GM12874 (cell line): ENCODE measurements around the gene GNA14.

Source experiments
- TF ChIP-seq, protein P1 (sequence below): IDR thresholded peaks from 2 replicates; pipeline ENCODE4 v1.5.1; 2011; ENCODE audit warnings: low read depth, mild to moderate bottlenecking, control low read depth, low read length, moderate library complexity; ENCODE audit not compliant: insufficient read depth

Gene GNA14

DNA sequence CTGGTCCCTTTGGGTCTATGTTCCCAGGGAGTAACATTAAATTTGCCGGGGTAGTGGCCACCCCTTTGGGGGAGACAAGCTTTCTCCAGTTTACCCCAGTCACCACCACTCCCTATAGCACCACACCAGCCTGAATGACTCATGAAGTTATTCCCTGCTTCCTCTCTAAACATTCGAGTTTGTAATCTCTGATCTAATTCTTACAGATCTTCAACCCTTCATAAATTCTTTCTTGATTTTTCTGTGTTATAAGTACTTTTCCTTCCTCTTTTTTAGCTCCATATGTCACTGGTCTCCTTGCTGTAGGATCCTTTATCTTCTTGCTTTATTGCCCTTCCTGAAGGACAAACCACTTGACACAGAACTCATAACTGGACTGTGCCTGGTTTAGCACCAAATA lies 55.6 kb downstream of the GNA14 start:
- TF ChIP-seq, protein P1, sequence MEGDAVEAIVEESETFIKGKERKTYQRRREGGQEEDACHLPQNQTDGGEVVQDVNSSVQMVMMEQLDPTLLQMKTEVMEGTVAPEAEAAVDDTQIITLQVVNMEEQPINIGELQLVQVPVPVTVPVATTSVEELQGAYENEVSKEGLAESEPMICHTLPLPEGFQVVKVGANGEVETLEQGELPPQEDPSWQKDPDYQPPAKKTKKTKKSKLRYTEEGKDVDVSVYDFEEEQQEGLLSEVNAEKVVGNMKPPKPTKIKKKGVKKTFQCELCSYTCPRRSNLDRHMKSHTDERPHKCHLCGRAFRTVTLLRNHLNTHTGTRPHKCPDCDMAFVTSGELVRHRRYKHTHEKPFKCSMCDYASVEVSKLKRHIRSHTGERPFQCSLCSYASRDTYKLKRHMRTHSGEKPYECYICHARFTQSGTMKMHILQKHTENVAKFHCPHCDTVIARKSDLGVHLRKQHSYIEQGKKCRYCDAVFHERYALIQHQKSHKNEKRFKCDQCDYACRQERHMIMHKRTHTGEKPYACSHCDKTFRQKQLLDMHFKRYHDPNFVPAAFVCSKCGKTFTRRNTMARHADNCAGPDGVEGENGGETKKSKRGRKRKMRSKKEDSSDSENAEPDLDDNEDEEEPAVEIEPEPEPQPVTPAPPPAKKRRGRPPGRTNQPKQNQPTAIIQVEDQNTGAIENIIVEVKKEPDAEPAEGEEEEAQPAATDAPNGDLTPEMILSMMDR = no peak

DNA sequence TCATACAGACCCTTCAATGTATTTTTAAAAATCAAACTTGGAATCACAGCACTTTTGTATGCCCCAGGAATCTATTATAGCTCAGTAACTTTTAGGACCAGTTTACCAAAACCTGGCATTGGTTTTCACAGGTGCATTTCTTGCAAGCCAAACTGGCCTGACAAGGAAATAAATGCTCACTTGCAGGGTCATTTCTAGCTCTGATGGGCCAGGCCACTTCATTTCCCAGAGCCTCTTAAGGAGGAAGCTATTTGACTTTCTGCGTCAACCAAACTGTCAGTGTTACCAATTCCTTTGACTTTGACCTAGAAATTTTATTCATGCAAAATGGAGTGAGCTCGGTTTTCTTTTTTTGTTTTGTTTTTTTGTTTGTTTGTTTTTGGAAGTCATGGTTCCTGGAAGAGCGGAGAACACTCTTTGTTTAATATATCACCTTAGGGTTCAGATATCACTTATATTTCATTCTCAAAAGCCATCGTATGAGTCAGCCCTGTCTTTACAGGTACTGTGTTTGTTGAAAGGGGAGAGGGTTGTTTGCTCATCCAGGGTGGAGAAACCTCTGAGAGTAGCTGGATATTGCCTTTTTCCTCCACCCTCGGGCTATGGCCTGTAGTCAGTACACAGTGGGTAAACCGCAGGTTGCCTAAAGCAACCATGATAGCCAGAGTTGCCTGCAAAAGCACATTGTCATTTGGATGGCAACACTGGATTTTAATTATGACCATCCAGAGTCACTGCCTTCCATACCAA lies 58.9 kb downstream of the GNA14 start:
- TF ChIP-seq, protein P1 = no peak

DNA sequence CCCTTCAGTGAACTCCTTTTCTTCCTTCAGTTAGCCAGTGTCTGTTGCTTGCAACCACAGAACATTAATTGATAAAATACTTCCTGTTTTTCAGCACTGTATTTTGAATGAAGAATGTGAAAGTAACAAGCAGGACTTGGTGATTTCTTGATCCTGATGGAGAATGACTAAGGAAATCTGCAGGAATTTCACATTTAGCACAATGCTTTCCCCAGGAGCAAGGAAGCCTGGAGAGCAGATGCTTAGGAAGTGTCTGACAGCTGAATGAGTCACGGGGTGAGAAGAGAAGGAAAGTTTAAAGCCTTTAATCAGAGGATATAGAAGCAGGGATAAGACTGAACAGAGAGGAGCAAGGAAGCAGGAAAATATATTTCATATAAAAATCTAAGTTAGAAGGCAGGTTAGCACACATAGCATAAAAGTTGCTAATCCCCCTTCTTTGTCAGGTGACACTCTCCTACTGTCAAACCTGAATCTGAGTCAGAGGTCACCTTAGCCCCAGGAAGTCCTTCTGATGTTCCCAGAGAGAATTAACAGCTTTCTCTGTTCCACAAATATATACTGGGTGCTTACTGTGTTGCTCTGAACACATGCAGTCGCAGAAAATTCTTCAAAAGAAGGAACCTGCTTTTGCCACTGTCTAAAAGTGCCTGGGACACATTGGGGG lies 59.7 kb downstream of the GNA14 start:
- TF ChIP-seq, protein P1 = no peak

DNA sequence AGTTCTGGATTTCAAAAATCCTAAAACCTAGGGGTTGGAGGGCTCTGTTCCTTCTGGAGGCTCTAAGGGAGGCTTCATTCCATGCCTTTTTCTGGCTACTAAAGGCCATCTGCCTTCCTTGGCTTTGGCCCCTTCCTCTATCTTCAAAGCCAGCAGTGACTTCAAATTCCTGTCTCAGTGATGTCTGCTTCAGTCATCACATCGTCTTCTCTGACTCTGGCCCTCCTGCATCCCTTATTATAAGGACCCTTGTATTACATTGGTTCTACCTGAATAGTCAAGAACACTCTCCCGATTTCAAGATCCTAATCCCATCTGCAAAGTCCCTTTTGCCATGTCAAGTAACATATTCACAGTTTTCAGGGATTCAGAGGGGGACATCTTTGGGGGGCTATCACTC lies 60.3 kb downstream of the GNA14 start:
- TF ChIP-seq, protein P1 = no peak

DNA sequence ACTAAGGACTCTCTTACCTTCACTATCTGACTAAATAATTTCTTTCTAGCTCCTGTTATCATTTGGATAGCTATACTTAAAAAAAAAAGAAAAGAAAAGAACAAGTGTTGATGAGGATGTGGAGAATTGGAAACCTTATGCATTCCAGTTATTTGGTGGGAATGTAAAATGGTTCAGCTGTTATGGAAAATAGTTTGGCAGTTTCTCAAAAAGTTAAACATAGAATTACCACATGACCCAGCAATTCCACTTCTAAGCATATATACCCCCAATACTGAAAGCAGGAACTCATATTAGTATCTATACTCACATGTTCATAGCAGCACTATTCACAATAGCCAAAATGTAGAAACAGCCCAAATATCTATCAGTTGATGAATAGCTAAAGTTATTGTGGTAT lies 61.1 kb downstream of the GNA14 start:
- TF ChIP-seq, protein P1 = no peak

DNA sequence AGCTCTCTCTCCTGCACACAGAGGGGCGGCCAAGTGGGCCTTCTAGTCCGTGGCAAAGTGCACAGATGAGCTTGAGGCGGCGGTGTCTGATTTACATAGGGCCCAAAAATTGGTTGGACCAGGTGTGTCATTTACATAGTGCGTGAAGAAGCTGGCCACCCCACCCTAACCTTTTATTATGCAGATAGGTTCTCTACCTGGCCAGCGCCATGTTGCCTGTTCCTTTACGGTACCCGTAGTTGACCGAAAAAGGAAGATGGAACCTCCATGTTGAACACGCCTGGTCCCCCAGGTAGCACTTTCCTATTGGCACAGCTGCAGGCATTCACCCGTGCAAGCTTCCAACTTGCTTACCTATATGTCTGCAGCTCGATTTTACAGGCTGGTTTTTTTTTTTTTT lies 61.5 kb downstream of the GNA14 start:
- TF ChIP-seq, protein P1 = no peak

DNA sequence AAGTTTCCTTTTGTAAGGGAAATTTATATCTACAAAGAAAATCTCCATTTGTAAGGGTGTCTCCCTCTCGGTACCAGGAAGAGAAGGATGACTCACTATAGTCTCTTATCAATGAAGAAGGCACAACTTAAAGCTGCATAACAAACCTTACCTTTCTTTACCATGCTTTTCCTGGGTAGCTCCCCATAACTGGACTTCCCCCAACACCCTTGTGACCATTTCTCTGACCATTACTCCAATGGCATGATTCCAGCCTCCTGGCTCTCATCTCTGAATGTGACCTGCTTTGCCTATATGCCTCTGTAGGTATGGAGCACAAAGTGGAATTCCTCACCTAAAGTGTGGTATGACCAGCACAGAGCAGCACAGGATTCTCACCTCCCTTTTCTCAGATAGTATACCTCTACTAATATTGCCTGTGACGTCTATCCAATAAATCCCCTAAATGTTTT lies 62.8 kb downstream of the GNA14 start:
- TF ChIP-seq, protein P1 = no peak
